Activated CD4-positive, alpha-beta T cell treated with anti-CD3 and anti-CD28 coated beads for 4 hours (primary cell): ENCODE data around the gene CKAP2L.

ENCODE experiments used
- DNase-seq, 2 donors: peaks; one replicate each; pipeline ENCODE4 v3.0.0-alpha.2; 2020

CKAP2L gene

GRCh38 chr2:112703684-112704083 is 60.7 kb downstream of the CKAP2L start:
- no peak for DNase-seq

DNA sequence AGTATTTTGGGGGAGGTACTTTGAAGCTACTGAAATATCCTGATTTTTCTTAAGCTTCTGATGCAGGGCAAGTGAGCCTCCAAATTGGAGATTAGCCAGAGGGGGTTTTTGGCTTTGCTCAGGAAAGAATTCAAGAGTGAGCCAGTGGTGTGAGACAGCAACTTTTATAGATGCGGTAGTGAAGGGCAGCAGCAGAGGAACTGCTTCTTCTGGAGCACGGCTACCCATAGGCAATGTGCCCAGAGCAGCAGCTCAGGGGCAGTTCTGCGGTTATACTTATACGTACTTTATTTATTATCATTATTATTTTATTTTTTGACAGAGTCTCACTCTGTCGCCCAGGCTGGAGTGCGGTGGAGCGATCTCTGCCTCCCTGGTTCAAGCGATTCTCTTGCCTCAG is 63.4 kb downstream of the CKAP2L start:
- DNase-seq, result no peak

GRCh38 chr2:112699984-112700667 is 64.3 kb downstream of the CKAP2L start:
- no peak for DNase-seq

- DNase-seq, result no peak
Measured at GRCh38 chr2:112698834-112699515, 65.4 kb downstream of the CKAP2L start.

- DNase-seq, result no peak
Measured at GRCh38 chr2:112694182-112694581, 70.2 kb downstream of the CKAP2L start.

- no peak for DNase-seq
Measured at GRCh38 chr2:112693596-112693995, 70.8 kb downstream of the CKAP2L start.

- DNase-seq, result peak; percentile 12 to 33
Measured at GRCh38 chr2:112692918-112693317, 71.5 kb downstream of the CKAP2L start.

DNA sequence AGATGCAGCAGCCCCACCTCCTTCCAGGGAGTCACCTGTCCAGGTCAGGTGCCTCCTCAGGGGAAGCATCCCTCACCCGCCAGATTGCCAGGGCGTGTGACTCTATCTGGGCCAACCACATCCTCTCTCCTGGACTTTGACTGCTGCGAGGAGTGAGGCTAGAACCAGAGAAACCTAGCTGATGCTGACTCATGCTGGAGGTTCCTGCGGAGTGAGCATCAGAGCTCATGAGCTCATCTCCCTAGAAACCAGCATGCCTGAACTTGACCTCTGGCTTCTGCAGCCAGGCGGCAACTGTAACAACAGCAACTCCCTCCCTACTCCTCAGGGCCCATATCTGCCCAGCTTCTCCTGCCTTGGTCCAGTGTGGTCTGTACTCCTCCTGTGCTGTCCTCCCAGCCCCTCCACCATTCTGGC is 71.9 kb downstream of the CKAP2L start:
- DNase-seq, result peak; percentile 38 to 41

- DNase-seq, result no peak
Measured at GRCh38 chr2:112691881-112692281, 72.5 kb downstream of the CKAP2L start.

- peak; percentile 61 to 67 for DNase-seq
Measured at GRCh38 chr2:112690853-112691401, 73.5 kb downstream of the CKAP2L start.

GRCh38 chr2:112688086-112688880 is 76.1 kb downstream of the CKAP2L start:
- no peak for DNase-seq

DNA sequence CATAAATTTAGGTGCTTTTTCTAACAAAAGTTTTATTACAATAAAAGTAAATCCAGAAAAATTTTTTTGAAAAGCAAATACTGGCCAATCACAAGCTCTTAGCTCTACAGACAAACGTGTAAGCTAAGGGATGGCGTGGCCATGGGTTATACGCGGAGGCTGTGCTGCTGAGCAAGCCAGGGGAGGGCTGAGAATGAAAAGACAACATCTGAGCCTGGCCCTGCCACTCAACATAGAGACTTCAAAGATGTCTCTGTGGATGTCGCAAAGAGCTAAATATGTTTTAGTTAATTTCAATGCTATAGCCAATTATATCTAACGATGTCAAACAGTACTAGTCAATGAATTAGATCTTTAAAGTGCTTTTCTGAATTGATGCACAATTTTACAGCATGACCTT is 76.9 kb downstream of the CKAP2L start:
- no peak for DNase-seq
